Dendritic cell treated with granulocyte-macrophage colony-stimulating factor and Interleukin-4, amounts not matched to agents 40 ng/mL and 50 ng/mL, for 4 days (primary cell): ENCODE results near the gene SLC22A31.
"Not testable (repeated sequence)": the region's sequence is repeated elsewhere in the genome, so short reads cannot be mapped to it uniquely, and the experiment has no call there.

Experiments used
- H3K27ac Mint-ChIP-seq: one replicate; pipeline ENCODE4 v1.8.0; 2022; ENCODE audit warnings: mild to moderate bottlenecking, mixed read lengths
- H3K27me3 Mint-ChIP-seq: one replicate; pipeline ENCODE4 v1.8.0; 2022; ENCODE audit warnings: mild to moderate bottlenecking, mixed read lengths
- H3K36me3 Mint-ChIP-seq: one replicate; pipeline ENCODE4 v1.8.0; 2022; ENCODE audit warnings: low read depth, mixed read lengths
- H3K4me1 Mint-ChIP-seq: one replicate; pipeline ENCODE4 v1.8.0; 2022; ENCODE audit warnings: low read depth, mixed read lengths
- H3K4me3 Mint-ChIP-seq: one replicate; pipeline ENCODE4 v1.8.0; 2022; ENCODE audit warnings: mild to moderate bottlenecking, moderate library complexity, mixed read lengths
- H3K9me3 Mint-ChIP-seq: one replicate; pipeline ENCODE4 v1.8.0; 2022; ENCODE audit warnings: mixed read lengths
- intact Hi-C: fragments of 100-400 bp; cut with micrococcal nuclease; formaldehyde crosslinking; loops from one replicate; pipeline ENCODE4 v1.15.0; 2022

The SLC22A31 gene

DNA sequence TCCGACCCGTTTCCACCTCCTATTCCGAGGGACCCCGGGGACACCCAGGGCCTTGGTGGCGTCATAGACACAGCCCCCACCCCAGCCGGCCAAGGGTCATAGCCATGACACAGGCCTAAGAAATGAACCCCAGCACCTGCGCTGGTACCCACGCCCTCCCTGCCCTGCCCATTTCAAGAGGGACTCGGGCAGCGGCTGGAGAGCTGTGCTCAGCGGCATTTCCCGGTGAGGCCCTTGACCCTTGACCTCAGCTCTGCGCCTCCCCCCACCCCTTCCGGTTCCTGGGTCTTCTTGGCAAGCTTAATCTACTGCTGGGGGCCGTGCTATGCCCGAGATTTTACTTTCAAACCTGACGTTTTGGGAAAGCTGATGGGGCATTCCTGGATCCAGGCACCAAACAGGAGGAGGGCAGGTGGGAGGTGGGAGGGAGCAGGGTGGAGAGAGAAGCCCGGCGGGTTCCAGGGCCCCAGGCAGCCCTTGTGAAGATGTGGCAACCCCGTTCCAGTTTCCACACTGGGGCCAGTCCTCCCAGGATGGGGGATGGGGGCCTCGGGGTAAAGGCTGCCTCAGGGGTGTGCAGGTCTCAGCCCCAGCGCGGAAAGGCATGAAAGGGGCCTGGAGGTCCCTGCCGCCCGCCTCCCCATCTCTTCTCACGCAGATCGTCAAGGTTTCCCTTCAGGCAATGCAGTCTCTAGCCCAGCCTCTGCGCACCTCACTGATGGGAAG, at the start of gene SLC22A31:
SLC22A31 (minus strand) TSS at position 414 of the 726 bp plus-strand sequence; CDS start at position 378, 36 bp downstream.
- H3K4me3 Mint-ChIP-seq: no peak within 1 kb of the TSS
- peaks cover 70% of the 10 kb centered on the region for H3K27me3 Mint-ChIP-seq
- intact Hi-C loops: no loop called here
- H3K27ac Mint-ChIP-seq: no peak within 1 kb of the TSS
- H3K36me3 Mint-ChIP-seq: no peaks in the 10 kb centered on the region
- no peaks in the 10 kb centered on the region for H3K9me3 Mint-ChIP-seq
- peaks cover 15% of the 10 kb centered on the region for H3K4me1 Mint-ChIP-seq

DNA sequence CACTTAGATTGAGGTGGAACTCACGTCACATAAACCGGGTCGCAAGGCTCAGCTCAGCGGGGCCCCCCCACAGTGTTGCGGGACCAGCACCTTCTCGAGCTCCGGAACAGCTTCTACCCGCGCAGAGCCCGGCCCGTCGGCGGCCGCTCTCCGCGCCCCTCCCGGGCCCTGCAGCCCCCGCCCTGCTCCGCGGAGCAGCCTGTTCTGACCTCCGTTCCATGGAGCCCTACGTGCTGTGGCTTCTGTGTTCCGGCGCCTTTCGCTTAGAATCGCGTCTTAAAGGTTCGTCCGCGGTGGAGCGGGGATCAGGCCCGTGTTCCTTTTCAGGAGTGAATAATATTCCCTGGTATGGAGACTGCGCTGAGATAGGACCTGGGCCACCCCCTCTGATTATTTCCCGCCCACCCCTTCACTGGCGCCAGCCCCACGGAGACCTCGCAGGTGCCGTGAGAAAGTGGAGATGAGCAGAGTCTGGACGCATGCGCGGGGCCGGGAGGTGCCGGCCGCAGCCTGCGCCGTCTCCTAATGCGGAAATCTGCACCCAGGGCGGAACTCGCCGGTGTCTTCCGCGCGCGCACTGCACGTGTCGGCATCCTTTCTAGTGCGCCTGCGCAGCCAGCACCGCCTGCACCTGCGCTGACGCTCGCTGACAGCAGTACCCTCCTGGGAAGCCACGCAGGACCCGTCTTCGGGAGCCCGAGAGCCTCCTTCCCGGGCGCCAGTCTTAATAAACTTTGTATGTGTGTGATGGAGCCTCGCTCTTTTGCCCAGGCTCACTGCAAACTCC, 48.1 kb upstream of the SLC22A31 start:
- Mint-ChIP-seq H3K27me3 (peaks cover 48% of the 10 kb centered on the region), H3K9me3 (peaks cover 13% of the 10 kb centered on the region), H3K4me3 (peak overlapping the region; percentile 63), H3K36me3 (peaks cover 8% of the 10 kb centered on the region), H3K4me1 (no peaks in the 10 kb centered on the region), H3K27ac (no peak overlapping the region)
- intact Hi-C loops: no loop called here

DNA sequence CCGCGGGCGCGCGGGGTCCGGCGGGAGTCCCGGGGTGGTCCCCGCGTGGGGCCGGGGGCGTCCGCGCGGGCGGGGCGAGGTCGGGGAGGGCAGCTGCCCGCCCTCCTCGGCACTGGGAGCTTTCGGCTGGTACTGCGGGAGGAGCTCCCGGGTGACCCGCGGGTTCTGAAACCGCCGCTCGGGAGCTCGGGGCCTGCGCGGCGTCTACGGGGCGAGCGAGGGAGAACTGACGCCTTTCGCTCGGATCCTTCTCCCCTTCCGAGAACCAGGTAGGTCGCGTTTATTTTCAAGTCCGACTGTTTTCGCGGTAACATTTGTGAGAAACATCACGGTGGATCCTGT, 47.4 kb upstream of the SLC22A31 start:
- H3K9me3 Mint-ChIP-seq: peaks cover 13% of the 10 kb centered on the region
- peak overlapping the region; percentile 65 for H3K4me3 Mint-ChIP-seq
- H3K36me3 Mint-ChIP-seq, H3K4me1 Mint-ChIP-seq, intact Hi-C loops, H3K27ac Mint-ChIP-seq: not testable (repeated sequence)
- peaks cover 48% of the 10 kb centered on the region for H3K27me3 Mint-ChIP-seq

DNA sequence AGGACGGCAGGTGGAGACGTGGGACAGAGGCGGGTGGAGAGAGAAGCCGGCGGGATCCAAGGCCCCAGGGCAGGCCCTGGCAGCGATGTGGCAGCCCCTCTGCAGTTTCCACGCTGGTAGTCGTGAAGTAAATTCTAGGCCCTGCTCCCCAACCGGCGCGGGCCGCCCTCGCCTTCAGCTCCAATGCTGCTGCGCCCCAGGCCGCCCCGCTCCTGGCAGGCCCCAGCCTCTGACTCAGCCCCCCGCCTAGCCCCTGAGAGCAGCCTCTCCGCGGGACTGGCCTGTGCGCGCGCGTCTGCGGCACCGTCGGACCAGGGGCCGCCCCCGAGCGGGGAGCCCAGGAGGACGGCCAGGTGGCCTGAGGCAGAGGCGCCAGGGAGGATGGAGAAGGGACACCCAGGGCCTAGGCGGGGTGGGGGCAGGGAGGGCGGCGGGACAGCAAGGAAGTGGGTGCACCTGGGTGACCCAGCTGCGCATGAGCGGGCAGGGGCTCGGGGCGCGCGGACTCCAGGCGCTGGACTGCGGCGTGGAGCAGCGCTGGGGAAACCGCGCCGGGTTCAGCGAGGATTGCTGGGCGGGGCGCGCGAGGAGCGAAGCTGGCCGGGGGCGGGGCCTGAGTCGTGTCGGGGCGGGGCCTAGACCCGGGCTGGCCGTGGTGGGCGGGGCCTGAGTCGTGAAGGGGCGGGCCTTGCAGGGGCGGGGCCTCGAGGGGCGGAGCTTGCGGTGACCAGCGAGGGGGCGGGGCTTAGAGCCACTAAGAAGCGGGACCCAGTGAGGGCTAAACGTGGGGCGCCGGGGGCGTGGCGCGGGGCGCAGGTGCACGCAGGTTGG, 46.8 kb upstream of the SLC22A31 start:
- peaks cover 8% of the 10 kb centered on the region for H3K36me3 Mint-ChIP-seq
- intact Hi-C loops: no loop called here
- peaks cover 49% of the 10 kb centered on the region for H3K27me3 Mint-ChIP-seq
- H3K4me1 Mint-ChIP-seq: peaks cover 5% of the 10 kb centered on the region
- H3K27ac Mint-ChIP-seq: no peak overlapping the region
- H3K9me3 Mint-ChIP-seq: peaks cover 13% of the 10 kb centered on the region
- peak overlapping the region; percentile 65 for H3K4me3 Mint-ChIP-seq

DNA sequence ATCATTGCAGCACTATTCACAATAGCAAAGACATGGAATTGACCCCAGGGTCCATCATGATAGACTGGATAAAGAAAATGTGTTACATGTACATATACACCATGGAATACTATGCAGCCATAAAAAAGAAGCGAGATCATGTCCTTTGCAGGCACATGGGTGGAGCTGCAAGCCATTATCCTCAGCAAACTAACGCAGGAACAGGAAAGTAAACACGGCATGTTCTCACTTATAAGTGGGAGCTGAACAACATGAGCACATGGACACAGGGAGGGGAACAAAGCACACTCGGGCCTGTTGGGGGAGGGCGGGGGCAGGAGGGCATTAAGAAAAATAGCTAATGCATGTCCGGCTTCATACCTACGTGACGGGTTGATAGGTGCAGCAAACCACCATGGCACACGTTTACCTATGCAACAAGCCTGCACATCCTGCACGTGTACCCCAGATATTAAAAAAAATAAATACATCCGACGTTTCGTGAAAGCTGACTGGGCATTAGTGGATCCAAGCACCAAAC, 46.1 kb upstream of the SLC22A31 start:
- Mint-ChIP-seq H3K9me3 (peaks cover 13% of the 10 kb centered on the region), H3K4me1 (peaks cover 10% of the 10 kb centered on the region), H3K36me3 (peaks cover 9% of the 10 kb centered on the region), H3K27me3 (peaks cover 47% of the 10 kb centered on the region), H3K27ac (no peak overlapping the region), H3K4me3 (peak overlapping the region; percentile 23)
- intact Hi-C loops: no loop called here

DNA sequence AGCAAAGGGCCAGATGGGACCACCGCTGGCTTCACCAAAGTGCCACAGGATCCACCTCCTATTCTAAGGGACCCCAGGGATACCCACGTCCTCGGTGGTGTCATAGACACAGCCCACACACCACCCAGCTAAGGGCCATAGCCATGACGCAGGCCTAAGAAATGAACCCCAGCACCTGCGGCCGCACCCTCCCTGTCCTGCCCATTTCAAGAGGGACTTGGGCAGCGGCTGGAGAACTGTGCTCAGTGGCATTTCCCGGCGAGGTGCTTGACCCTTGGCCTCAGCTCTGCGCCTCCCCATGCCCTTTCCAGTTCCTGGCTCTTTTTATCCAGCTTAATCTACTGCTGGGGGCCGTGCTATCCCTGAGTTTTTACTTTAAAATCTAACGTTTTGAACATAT, 44.4 kb upstream of the SLC22A31 start:
- H3K4me1 Mint-ChIP-seq: peaks cover 21% of the 10 kb centered on the region
- H3K27ac Mint-ChIP-seq: no peak overlapping the region
- H3K27me3 Mint-ChIP-seq: peaks cover 36% of the 10 kb centered on the region
- intact Hi-C loops: no loop called here
- no peak overlapping the region for H3K4me3 Mint-ChIP-seq
- H3K36me3 Mint-ChIP-seq: peaks cover 12% of the 10 kb centered on the region
- H3K9me3 Mint-ChIP-seq: peaks cover 4% of the 10 kb centered on the region

DNA sequence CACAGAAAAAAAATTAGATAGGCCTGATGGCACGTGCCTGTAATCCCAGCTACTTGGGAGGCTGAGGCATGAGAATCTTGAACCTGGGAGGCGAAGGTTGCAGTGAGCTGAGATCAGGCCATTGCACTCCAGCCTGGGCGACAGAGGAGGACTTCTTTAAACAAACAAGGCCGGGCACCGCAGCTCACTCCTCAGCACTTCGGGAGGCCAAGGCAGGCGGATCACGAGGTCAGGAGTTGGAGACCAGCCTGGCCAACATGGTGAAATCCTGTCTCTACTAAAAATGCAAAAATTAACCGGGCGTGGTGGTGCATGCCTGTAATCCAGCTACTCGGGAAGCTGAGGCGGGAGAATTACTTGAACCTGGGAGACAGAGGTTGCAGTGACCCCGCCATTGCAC, 43.9 kb upstream of the SLC22A31 start:
- Mint-ChIP-seq H3K27me3 (peaks cover 36% of the 10 kb centered on the region), H3K4me1 (peaks cover 23% of the 10 kb centered on the region), H3K36me3 (peaks cover 11% of the 10 kb centered on the region)
- intact Hi-C loops, H3K9me3 Mint-ChIP-seq, H3K4me3 Mint-ChIP-seq, H3K27ac Mint-ChIP-seq: not testable (repeated sequence)

DNA sequence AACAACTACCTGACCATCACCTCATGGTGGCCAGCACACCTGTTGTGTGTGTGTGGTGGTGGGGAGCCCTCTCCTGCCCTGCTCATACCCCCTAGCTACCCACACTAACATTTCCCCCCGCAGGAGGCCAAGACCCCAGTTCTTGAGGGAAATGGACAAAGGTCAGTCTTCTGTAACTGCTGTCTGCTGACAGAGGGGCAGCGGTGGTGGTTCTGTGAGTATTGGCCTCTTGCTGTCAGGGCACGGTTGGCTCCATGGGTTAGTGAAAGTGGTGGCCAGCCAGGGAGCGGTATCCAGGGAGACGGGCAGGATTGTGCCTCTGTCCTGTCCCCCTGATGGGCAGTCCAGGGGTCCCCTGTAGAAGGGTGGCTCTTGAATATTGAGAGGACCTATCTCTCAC, 43.3 kb upstream of the SLC22A31 start:
- intact Hi-C loops: no loop called here
- H3K36me3 Mint-ChIP-seq: peaks cover 11% of the 10 kb centered on the region
- H3K27ac Mint-ChIP-seq: no peak overlapping the region
- H3K27me3 Mint-ChIP-seq: peaks cover 32% of the 10 kb centered on the region
- H3K4me1 Mint-ChIP-seq: peaks cover 23% of the 10 kb centered on the region
- H3K4me3 Mint-ChIP-seq: no peak overlapping the region
- H3K9me3 Mint-ChIP-seq: no peaks in the 10 kb centered on the region

DNA sequence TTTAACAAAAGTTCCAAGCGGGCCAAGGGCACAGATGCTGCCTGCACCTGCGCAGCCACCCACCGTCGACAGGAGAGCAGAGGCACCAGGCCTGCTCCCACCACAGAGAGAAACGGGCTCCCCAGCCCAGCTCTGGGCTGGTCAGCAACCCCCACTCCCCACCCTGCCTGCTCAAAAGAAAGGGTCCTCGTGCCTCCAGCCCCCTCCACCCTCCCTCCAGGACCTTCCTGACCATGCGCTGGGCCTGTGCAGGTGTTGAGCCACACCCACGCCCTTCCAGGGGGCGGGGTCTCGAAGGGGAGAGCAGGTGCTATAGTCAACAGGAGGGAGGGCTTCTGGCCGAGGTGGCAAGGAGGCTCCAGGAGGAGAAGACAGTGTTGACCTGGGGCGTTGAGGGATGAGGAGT, 42.5 kb upstream of the SLC22A31 start:
- intact Hi-C loops: no loop called here
- Mint-ChIP-seq H3K36me3 (peaks cover 11% of the 10 kb centered on the region), H3K4me3 (no peak overlapping the region), H3K27me3 (peaks cover 27% of the 10 kb centered on the region), H3K9me3 (no peaks in the 10 kb centered on the region), H3K27ac (peak overlapping the region; percentile 10), H3K4me1 (peaks cover 23% of the 10 kb centered on the region)

DNA sequence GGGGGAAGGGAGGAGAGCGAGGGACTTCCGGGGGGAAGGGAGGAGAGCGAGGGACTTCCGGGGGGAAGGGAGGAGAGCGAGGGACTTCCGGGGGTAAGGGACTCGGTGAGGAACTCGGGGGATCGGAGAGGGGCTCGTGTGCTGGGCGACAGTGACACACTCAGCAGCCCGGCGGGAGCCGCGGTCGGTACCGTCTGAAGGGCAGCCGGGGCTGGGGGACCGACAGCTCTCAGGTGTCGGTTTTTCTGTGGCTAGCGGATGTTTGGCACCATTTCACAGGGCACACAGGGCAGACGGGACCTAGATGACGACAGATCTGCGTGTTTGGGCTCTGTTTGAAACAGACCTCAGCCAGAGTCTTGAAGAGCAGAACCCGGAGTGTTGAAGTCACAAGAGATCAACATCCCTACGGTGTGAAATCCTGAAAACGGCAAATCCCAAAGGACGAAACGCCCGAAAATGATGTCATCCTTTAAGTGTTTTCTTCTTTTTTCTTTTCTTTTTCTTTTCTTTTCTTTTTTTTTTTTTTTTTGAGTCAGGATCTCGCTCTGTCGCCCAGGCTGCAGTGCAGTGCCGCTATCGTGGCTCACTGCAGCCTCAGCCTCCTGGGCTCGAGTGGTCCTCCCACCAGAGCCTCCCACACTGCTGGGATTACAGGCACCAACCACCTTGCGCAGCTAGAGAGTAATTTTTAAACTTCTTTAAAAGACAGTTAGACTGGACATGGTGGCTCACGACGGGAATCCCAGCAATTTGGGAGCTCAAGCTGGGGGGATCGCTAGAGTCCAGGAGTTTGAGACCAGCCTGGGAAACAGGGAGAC, 41.1 kb upstream of the SLC22A31 start:
- intact Hi-C loops: loop anchor here (2.0 kb wide), 1 partner anchor 25 kb away; the partner anchor contains the start of gene ZNF778
- H3K36me3 Mint-ChIP-seq: peaks cover 11% of the 10 kb centered on the region
- peaks cover 23% of the 10 kb centered on the region for H3K27me3 Mint-ChIP-seq
- peak overlapping the region; percentile 98 for H3K27ac Mint-ChIP-seq
- no peaks in the 10 kb centered on the region for H3K9me3 Mint-ChIP-seq
- H3K4me3 Mint-ChIP-seq: peak overlapping the region; percentile 96
- H3K4me1 Mint-ChIP-seq: peaks cover 23% of the 10 kb centered on the region

DNA sequence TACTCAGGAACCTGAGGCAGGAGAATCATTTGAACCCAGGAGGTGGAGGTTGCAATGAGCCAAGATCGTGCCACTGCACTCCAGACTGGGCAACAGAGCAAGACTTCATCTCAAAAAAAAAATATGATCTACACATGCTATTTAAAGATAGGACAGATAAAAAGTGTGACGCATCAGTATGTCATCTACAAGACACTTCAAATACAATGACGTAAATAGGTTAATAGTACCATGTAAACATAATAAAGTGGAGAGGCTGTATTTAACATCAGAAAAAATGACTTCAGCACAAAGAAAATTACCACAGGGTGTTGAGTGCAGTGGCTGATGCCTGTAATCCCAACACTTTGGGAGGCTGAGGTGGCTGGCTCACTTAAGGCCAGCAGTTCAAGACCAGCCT, 37.4 kb upstream of the SLC22A31 start:
- Mint-ChIP-seq H3K36me3 (peaks cover 37% of the 10 kb centered on the region), H3K27me3 (peaks cover 2% of the 10 kb centered on the region), H3K4me1 (peaks cover 30% of the 10 kb centered on the region), H3K9me3 (no peaks in the 10 kb centered on the region), H3K27ac (no peak overlapping the region), H3K4me3 (no peak overlapping the region)
- intact Hi-C loops: no loop called here

DNA sequence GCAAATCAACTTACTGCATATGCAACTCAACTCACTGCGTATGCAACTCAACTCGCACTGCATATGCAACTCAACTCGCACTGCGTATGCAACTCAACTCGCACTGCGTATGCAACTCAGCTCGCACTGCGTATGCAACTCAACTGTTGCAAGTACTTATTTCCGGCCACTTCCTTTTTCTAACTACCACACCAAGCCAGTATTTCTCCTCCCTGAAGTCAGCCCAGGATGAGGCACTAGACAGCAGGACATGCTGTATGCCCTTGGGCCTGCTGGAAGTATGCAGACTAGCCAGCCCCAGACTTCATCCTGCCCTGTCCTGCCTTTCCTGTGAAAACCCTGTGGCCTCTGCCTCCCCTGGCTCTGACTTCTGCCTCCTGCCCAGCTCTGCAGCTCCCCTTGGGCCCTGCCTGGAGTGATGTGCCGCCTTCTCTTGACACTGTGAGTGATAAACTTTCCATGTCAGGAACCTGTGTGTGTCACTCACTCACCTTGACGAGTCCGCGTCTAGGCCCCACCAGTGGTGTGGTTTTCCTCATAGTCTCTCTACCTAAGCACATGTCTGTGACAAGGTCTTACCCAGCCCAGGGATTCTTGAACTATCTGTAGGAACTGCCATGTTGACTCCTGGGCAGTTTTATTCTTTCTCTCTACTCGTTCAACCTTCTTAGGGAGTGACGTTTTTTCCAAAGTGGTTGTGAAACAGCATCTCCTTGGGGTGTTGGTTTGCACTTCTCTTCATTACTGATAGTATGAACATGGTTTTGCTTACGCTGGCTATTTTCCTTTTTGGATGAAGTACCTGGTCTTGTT, 33.5 kb upstream of the SLC22A31 start:
- Mint-ChIP-seq H3K36me3 (peaks cover 61% of the 10 kb centered on the region), H3K27me3 (no peaks in the 10 kb centered on the region), H3K4me1 (peaks cover 11% of the 10 kb centered on the region), H3K4me3 (no peak overlapping the region), H3K27ac (no peak overlapping the region), H3K9me3 (peaks cover 21% of the 10 kb centered on the region)
- intact Hi-C loops: no loop called here
